ENCODE data around the gene CXorf58. TPM values are rescaled to one million over a fixed set of nuclear protein-coding genes. Genes with fewer than 3 reads are reported as not detected.

The CXorf58 gene
- total RNA-seq, 2 donors from 2014 or later: not detected

- Mint-ChIP-seq H3K27ac (peak overlapping the region; percentile 67), H3K27me3 (ENCODE audit: insufficient read depth) (no peaks in the 10 kb centered on the region), H3K36me3 (ENCODE audit: low read depth) (peaks cover 4% of the 10 kb centered on the region), H3K4me3 (no peak overlapping the region), H3K9me3 (no peaks in the 10 kb centered on the region), H3K4me1 (peaks cover 31% of the 10 kb centered on the region)
- H3K4me3 ChIP-seq (ENCODE audit: low read length): no peak overlapping the region
- TF ChIP-seq CTCF (conservative IDR thresholded peaks at IDR 0.05): no peak
- no peak overlapping the region for H3K9ac ChIP-seq (ENCODE audit: extremely low read depth, low read length, poor library complexity, severe bottlenecking)
- no peaks in the 10 kb centered on the region for H3K4me1 ChIP-seq (ENCODE audit: control insufficient read depth, insufficient read depth, low read length)
- no peaks in the 10 kb centered on the region for H3K27me3 ChIP-seq (ENCODE audit: control insufficient read depth, insufficient read depth, low read length, poor library complexity, severe bottlenecking)
- H3K36me3 ChIP-seq (ENCODE audit: control insufficient read depth, insufficient read depth, low read length): no peaks in the 10 kb centered on the region
- no peak overlapping the region for H3K27ac ChIP-seq (ENCODE audit: low read depth, low read length)
- no peaks in the 10 kb centered on the region for H3K9me3 ChIP-seq (ENCODE audit: control insufficient read depth, low read length)
- peak; percentile 59 for DNase-seq
- 56% methylated on average over 3 of the region's 3 CpGs; no CpG with 5 or more reads in 1 of the 2 experiments for WGBS, 2 experiments (ENCODE audit: insufficient coverage in 1 of 2, insufficient read length in 1 of 2)
Measured at GRCh38 chrX:23885803-23886202, 22.0 kb upstream of the CXorf58 start.

GRCh38 chrX:23887451-23887850, 20.4 kb upstream of the CXorf58 start:
- H3K9me3 Mint-ChIP-seq: no peaks in the 10 kb centered on the region
- TF ChIP-seq CTCF (conservative IDR thresholded peaks at IDR 0.05): no peak
- 96 to 100% methylated on average over 1 to 6 of the region's 6 CpGs for WGBS, 2 experiments (ENCODE audit: insufficient coverage in 1 of 2, insufficient read length in 1 of 2)
- H3K9ac ChIP-seq (ENCODE audit: extremely low read depth, low read length, poor library complexity, severe bottlenecking): no peak overlapping the region
- peaks cover 7% of the 10 kb centered on the region for H3K36me3 Mint-ChIP-seq (ENCODE audit: low read depth)
- no peaks in the 10 kb centered on the region for H3K27me3 Mint-ChIP-seq (ENCODE audit: insufficient read depth)
- no peaks in the 10 kb centered on the region for H3K36me3 ChIP-seq (ENCODE audit: control insufficient read depth, insufficient read depth, low read length)
- H3K27ac Mint-ChIP-seq: no peak overlapping the region
- no peaks in the 10 kb centered on the region for H3K9me3 ChIP-seq (ENCODE audit: control insufficient read depth, low read length)
- H3K4me1 Mint-ChIP-seq: peaks cover 31% of the 10 kb centered on the region
- no peak overlapping the region for H3K4me3 ChIP-seq (ENCODE audit: low read length)
- no peaks in the 10 kb centered on the region for H3K4me1 ChIP-seq (ENCODE audit: control insufficient read depth, insufficient read depth, low read length)
- no peak for DNase-seq
- H3K27me3 ChIP-seq (ENCODE audit: control insufficient read depth, insufficient read depth, low read length, poor library complexity, severe bottlenecking): no peaks in the 10 kb centered on the region
- no peak overlapping the region for H3K27ac ChIP-seq (ENCODE audit: low read depth, low read length)
- H3K4me3 Mint-ChIP-seq: no peak overlapping the region

GRCh38 chrX:23887918-23888317, 19.9 kb upstream of the CXorf58 start:
- Mint-ChIP-seq H3K36me3 (ENCODE audit: low read depth) (peaks cover 10% of the 10 kb centered on the region), H3K27me3 (ENCODE audit: insufficient read depth) (no peaks in the 10 kb centered on the region), H3K4me1 (peaks cover 31% of the 10 kb centered on the region), H3K4me3 (no peak overlapping the region), H3K9me3 (no peaks in the 10 kb centered on the region), H3K27ac (no peak overlapping the region)
- H3K36me3 ChIP-seq (ENCODE audit: control insufficient read depth, insufficient read depth, low read length): no peaks in the 10 kb centered on the region
- DNase-seq: no peak
- 86% methylated on average over 4 of the region's 4 CpGs; no CpG with 5 or more reads in 1 of the 2 experiments for WGBS, 2 experiments (ENCODE audit: insufficient coverage in 1 of 2, insufficient read length in 1 of 2)
- no peaks in the 10 kb centered on the region for H3K9me3 ChIP-seq (ENCODE audit: control insufficient read depth, low read length)
- no peaks in the 10 kb centered on the region for H3K4me1 ChIP-seq (ENCODE audit: control insufficient read depth, insufficient read depth, low read length)
- no peak for TF ChIP-seq CTCF (conservative IDR thresholded peaks at IDR 0.05)
- H3K4me3 ChIP-seq (ENCODE audit: low read length): no peak overlapping the region
- H3K9ac ChIP-seq (ENCODE audit: extremely low read depth, low read length, poor library complexity, severe bottlenecking): no peak overlapping the region
- no peaks in the 10 kb centered on the region for H3K27me3 ChIP-seq (ENCODE audit: control insufficient read depth, insufficient read depth, low read length, poor library complexity, severe bottlenecking)
- no peak overlapping the region for H3K27ac ChIP-seq (ENCODE audit: low read depth, low read length)
